Prostate gland (tissue), 2 donors: ENCODE results near the gene BTAF1.

Experiments used
- POLR2A ChIP-seq: fragments of 450-650 bp; IDR thresholded peaks from one replicate; pipeline ENCODE4 v1.6.1; 2016; ENCODE audit warnings: antibody characterized with exemption, mild to moderate bottlenecking
- POLR2AphosphoS5 ChIP-seq: sonication (generic); formaldehyde crosslinking; IDR thresholded peaks from one replicate; pipeline ENCODE4 v1.6.1; 2017; ENCODE audit warnings: antibody characterized with exemption
- TF ChIP-seq, protein P1 (sequence below), 4 experiments: fragments of 200-600 bp in 2 of 4; fragments of 450-650 bp in 2 of 4; sonication (generic) in 2 of 4; IDR thresholded peaks; 1 replicate in 3 of 4; 2 replicates in 1 of 4; pipeline ENCODE4 v1.5.1; 2016 to 2019; ENCODE audit warnings: antibody characterized with exemption in 4 of 4, mild to moderate bottlenecking in 2 of 4, moderate library complexity in 2 of 4

DNA sequence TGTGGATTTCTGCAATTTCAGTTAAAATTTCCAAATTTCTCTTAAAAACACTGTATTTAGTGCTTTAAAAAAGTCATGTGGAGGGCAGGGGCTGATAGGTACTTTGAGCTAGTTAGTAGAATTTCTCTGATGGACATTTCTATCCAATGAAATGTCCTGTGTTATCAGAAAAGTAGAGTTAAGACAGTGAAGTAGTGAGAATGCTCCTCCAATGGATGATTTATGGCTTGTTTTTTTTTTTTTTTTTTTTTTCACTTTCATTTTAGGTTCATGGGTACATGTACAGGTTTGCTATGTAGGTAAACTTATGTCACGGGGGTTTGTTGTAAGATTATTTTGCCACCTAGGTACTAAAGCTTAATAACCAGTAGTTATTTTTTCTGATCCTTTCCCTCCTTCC is 55.0 kb downstream of the BTAF1 start:
- TF ChIP-seq, protein P1, sequence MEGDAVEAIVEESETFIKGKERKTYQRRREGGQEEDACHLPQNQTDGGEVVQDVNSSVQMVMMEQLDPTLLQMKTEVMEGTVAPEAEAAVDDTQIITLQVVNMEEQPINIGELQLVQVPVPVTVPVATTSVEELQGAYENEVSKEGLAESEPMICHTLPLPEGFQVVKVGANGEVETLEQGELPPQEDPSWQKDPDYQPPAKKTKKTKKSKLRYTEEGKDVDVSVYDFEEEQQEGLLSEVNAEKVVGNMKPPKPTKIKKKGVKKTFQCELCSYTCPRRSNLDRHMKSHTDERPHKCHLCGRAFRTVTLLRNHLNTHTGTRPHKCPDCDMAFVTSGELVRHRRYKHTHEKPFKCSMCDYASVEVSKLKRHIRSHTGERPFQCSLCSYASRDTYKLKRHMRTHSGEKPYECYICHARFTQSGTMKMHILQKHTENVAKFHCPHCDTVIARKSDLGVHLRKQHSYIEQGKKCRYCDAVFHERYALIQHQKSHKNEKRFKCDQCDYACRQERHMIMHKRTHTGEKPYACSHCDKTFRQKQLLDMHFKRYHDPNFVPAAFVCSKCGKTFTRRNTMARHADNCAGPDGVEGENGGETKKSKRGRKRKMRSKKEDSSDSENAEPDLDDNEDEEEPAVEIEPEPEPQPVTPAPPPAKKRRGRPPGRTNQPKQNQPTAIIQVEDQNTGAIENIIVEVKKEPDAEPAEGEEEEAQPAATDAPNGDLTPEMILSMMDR (IDR thresholded peaks at IDR 0.05) = no peak
- TF ChIP-seq POLR2AphosphoS5 = no peak
- TF ChIP-seq POLR2A = no peak
